ENCODE measurements around the gene FITM1.

- no peak for TF ChIP-seq CTCF (IDR thresholded peaks at IDR 0.05)
- TF ChIP-seq POLR2A (IDR thresholded peaks at IDR 0.05), result no peak
These were observed 37.8 kb upstream of the FITM1 start for GRCh38 chr14:24092505-24093206.
